IPS DF 4.7 (cell line): ENCODE data around the gene MRPL4.

ENCODE experiments used
- DNase-seq: peaks from one replicate; pipeline ENCODE4 v3.0.0-alpha.2; 2013; ENCODE audit warnings: low spot score; ENCODE audit errors: extremely low read depth

MRPL4 gene

GRCh38 chr19:10251792-10252694 lies at the start of gene MRPL4:
TSS of gene MRPL4 (plus strand) at chr19:10252214. CDS start at chr19:10252254, 40 bp downstream.
- no peak for DNase-seq

- DNase-seq = no peak
Observed at GRCh38 chr19:10203686-10204085, 48.3 kb upstream of the MRPL4 start.

- no peak for DNase-seq
Observed at GRCh38 chr19:10205636-10206035, 46.4 kb upstream of the MRPL4 start.

GRCh38 chr19:10206226-10206885 lies 45.7 kb upstream of the MRPL4 start:
- no peak for DNase-seq

- DNase-seq = no peak
Observed at GRCh38 chr19:10207026-10207425, 45.0 kb upstream of the MRPL4 start.

GRCh38 chr19:10209315-10209714 lies 42.7 kb upstream of the MRPL4 start:
- no peak for DNase-seq

GRCh38 chr19:10211061-10211460 lies 41.0 kb upstream of the MRPL4 start:
- no peak for DNase-seq

- no peak for DNase-seq
Observed at GRCh38 chr19:10211691-10212090, 40.3 kb upstream of the MRPL4 start.

GRCh38 chr19:10214784-10215183 lies 37.2 kb upstream of the MRPL4 start:
- no peak for DNase-seq

GRCh38 chr19:10217085-10217484 lies 34.9 kb upstream of the MRPL4 start:
- DNase-seq = no peak

GRCh38 chr19:10219678-10220077 lies 32.3 kb upstream of the MRPL4 start:
- no peak for DNase-seq

- no peak for DNase-seq
Observed at GRCh38 chr19:10220695-10221094, 31.3 kb upstream of the MRPL4 start.

- no peak for DNase-seq
Observed at GRCh38 chr19:10222201-10222890, 29.7 kb upstream of the MRPL4 start.

GRCh38 chr19:10223488-10224213 lies 28.4 kb upstream of the MRPL4 start:
- DNase-seq = no peak

- DNase-seq = no peak
Observed at GRCh38 chr19:10224337-10224736, 27.7 kb upstream of the MRPL4 start.

GRCh38 chr19:10226021-10226375 lies 26.0 kb upstream of the MRPL4 start:
- DNase-seq = no peak

GRCh38 chr19:10226376-10227025 lies 25.5 kb upstream of the MRPL4 start:
- no peak for DNase-seq

- no peak for DNase-seq
Observed at GRCh38 chr19:10227026-10227971, 24.7 kb upstream of the MRPL4 start.

- no peak for DNase-seq
Observed at GRCh38 chr19:10228393-10228792, 23.6 kb upstream of the MRPL4 start.

- no peak for DNase-seq
Observed at GRCh38 chr19:10228920-10229319, 23.1 kb upstream of the MRPL4 start.
